Raji (cell line): Measurements from ENCODE around the gene BUB1B.

Experiments used
- POLR2A ChIP-seq: IDR thresholded peaks from 2 replicates; pipeline ENCODE4 v1.6.1; 2011; ENCODE audit warnings: low read depth, low read length, control low read depth; ENCODE audit not compliant: insufficient read depth

Gene BUB1B

GRCh38 chr15:40233727-40234577 is 73.1 kb downstream of the BUB1B start:
- TF ChIP-seq POLR2A = no peak

GRCh38 chr15:40234783-40235182 is 73.9 kb downstream of the BUB1B start:
- TF ChIP-seq POLR2A = no peak

GRCh38 chr15:40235201-40235885 is 74.5 kb downstream of the BUB1B start:
- TF ChIP-seq POLR2A = no peak

- no peak for TF ChIP-seq POLR2A
Measured at GRCh38 chr15:40238532-40239403, 77.9 kb downstream of the BUB1B start, which contains the start of gene PAK6. Gene PAK6 (plus strand): TSS chr15:40239063. CDS start chr15:40264786, 25,723 bp downstream.

- no peak for TF ChIP-seq POLR2A
Measured at GRCh38 chr15:40239404-40239692, 78.5 kb downstream of the BUB1B start.

- TF ChIP-seq POLR2A = no peak
Measured at GRCh38 chr15:40239693-40240618, 79.1 kb downstream of the BUB1B start.

- TF ChIP-seq POLR2A = no peak
Measured at GRCh38 chr15:40240619-40241221, 79.9 kb downstream of the BUB1B start.

GRCh38 chr15:40241269-40242212 is 80.7 kb downstream of the BUB1B start:
- TF ChIP-seq POLR2A = no peak

- TF ChIP-seq POLR2A = no peak
Measured at GRCh38 chr15:40242213-40242599, 81.3 kb downstream of the BUB1B start.

GRCh38 chr15:40242601-40243000 is 81.7 kb downstream of the BUB1B start:
- no peak for TF ChIP-seq POLR2A

GRCh38 chr15:40243126-40243810 is 82.4 kb downstream of the BUB1B start:
- no peak for TF ChIP-seq POLR2A

GRCh38 chr15:40244961-40245523 is 84.2 kb downstream of the BUB1B start:
- TF ChIP-seq POLR2A = no peak
